ENCODE results near the gene CST1. TPM values are rescaled to one million over a fixed set of nuclear protein-coding genes. Genes with fewer than 3 reads are reported as not detected.
"Not testable (repeated sequence)": the region's sequence is repeated elsewhere in the genome, so short reads cannot be mapped to it uniquely, and the experiment has no call there.

CST1 gene, protein sequence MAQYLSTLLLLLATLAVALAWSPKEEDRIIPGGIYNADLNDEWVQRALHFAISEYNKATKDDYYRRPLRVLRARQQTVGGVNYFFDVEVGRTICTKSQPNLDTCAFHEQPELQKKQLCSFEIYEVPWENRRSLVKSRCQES
- total RNA-seq: not detected

GRCh38 chr20:23750786-23751185 lies at the start of gene CST1:
Gene CST1, minus strand, starts transcription at chr20:23750935. Its CDS starts 69 bp downstream, at chr20:23750866.
- not testable (repeated sequence) for ATAC-seq; H3K4me3 Mint-ChIP-seq; DNase-seq; H3K27me3 Mint-ChIP-seq (ENCODE audit: low read depth); H3K36me3 Mint-ChIP-seq (ENCODE audit: insufficient read depth); H3K9me3 Mint-ChIP-seq; H3K4me1 Mint-ChIP-seq (ENCODE audit: low read depth)

DNA sequence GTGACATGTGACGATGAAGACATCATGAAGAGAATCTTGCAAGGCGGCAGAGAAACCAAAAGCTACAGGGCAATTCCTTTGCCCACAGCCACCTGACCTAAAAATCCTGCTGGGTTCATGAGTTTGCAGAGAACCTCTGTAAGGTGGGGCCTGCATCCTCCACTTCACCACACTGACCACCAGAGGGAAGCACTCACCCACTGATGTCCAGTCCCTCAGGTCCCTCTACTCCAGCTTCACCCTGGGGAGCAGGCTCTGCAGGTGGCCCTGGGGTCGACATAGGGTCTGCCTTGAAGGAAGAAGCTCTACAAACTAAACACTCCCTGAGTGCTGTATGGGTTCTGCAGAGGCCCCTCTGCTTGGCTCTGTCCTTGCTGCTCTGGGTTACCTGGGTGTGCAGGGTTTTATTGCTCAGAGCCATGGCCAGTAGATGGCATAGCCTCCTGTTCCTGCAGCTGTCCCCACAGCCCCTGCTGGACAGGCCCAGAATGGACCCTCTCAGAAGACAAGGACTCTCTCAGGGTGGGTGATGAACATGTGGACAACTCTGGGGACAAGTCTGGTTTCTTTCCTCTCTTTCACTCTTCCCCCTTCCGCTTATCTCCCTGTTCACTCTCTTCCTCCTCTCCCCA lies 48.6 kb upstream of the CST1 start:
- not testable (repeated sequence) for H3K4me3 Mint-ChIP-seq; H3K27me3 Mint-ChIP-seq (ENCODE audit: low read depth); H3K9me3 Mint-ChIP-seq; H3K36me3 Mint-ChIP-seq (ENCODE audit: insufficient read depth); H3K4me1 Mint-ChIP-seq (ENCODE audit: low read depth); DNase-seq
- peak in 1 of 2 donors; percentile 46 for ATAC-seq

DNA sequence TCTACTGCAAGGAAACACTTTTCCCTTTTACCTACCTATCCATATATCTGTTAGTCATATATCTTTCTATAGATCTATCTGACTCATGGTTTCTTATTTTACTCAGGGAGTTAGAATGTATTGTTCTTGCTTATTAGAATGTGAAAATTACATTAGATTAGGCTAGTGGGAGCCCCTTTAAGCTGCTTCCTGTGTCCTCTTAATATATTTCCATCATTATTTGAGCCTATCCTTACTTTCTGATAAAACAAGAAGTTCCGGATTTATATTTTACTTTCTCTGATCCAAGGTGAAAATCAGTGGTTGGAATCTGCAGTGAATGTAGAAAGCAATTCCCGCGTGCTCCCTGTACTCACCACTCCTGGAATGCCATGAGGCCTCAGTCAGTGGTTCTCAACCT lies 44.8 kb upstream of the CST1 start:
- no peaks in the 10 kb centered on the region for H3K36me3 Mint-ChIP-seq (ENCODE audit: insufficient read depth)
- ATAC-seq: no peak

DNA sequence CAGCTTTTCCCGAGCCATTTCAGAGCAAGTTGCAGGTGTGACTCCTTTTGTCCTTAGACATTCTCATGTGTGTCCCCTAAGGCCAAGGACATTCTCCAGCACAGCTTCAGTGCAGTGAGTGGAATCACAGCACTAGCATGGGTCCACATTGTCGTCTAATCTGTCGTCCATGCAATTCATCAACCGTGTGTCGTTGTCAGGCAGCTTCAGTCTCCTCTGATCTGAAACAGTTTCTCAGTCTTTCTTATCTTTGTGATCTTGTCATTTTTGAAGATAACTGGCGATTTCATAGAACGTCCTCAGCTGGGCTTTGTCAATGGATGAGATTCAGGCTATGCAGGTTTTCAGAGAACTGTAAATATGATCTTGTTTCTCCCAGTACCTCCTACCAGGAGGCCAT lies 44.1 kb upstream of the CST1 start:
- no peak for ATAC-seq
- H3K27me3 Mint-ChIP-seq (ENCODE audit: low read depth): peaks cover 5% of the 10 kb centered on the region
- H3K36me3 Mint-ChIP-seq (ENCODE audit: insufficient read depth): no peaks in the 10 kb centered on the region
- H3K9me3 Mint-ChIP-seq: no peaks in the 10 kb centered on the region
- DNase-seq: no peak
- H3K4me1 Mint-ChIP-seq (ENCODE audit: low read depth): no peaks in the 10 kb centered on the region
- H3K4me3 Mint-ChIP-seq: no peak overlapping the region

More for the DNA sequence above, 44.8 kb upstream of the CST1 start:
- Mint-ChIP-seq H3K27me3 (ENCODE audit: low read depth) (peaks cover 5% of the 10 kb centered on the region), H3K4me1 (ENCODE audit: low read depth) (no peaks in the 10 kb centered on the region), H3K9me3 (no peaks in the 10 kb centered on the region), H3K4me3 (no peak overlapping the region)
- DNase-seq: no peak

GRCh38 chr20:23794065-23794464 lies 43.3 kb upstream of the CST1 start:
- Mint-ChIP-seq H3K4me1 (ENCODE audit: low read depth) (no peaks in the 10 kb centered on the region), H3K27me3 (ENCODE audit: low read depth) (peaks cover 6% of the 10 kb centered on the region), H3K4me3 (no peak overlapping the region), H3K9me3 (no peaks in the 10 kb centered on the region), H3K36me3 (ENCODE audit: insufficient read depth) (no peaks in the 10 kb centered on the region)
- DNase-seq (no peak), ATAC-seq (no peak)

GRCh38 chr20:23783447-23783846 lies 32.7 kb upstream of the CST1 start:
- no peak for DNase-seq
- no peaks in the 10 kb centered on the region for H3K36me3 Mint-ChIP-seq (ENCODE audit: insufficient read depth)
- no peak overlapping the region for H3K4me3 Mint-ChIP-seq

GRCh38 chr20:23782366-23782983 lies 31.7 kb upstream of the CST1 start:
- ATAC-seq (no peak), DNase-seq (no peak)
- Mint-ChIP-seq H3K36me3 (ENCODE audit: insufficient read depth) (no peaks in the 10 kb centered on the region), H3K4me3 (no peak overlapping the region), H3K9me3 (no peaks in the 10 kb centered on the region), H3K27me3 (ENCODE audit: low read depth) (peaks cover 17% of the 10 kb centered on the region), H3K4me1 (ENCODE audit: low read depth) (no peaks in the 10 kb centered on the region)

More at GRCh38 chr20:23783447-23783846, 32.7 kb upstream of the CST1 start:
- Mint-ChIP-seq H3K4me1 (ENCODE audit: low read depth) (no peaks in the 10 kb centered on the region), H3K27me3 (ENCODE audit: low read depth) (peaks cover 18% of the 10 kb centered on the region), H3K9me3 (no peaks in the 10 kb centered on the region)
- no peak for ATAC-seq

DNA sequence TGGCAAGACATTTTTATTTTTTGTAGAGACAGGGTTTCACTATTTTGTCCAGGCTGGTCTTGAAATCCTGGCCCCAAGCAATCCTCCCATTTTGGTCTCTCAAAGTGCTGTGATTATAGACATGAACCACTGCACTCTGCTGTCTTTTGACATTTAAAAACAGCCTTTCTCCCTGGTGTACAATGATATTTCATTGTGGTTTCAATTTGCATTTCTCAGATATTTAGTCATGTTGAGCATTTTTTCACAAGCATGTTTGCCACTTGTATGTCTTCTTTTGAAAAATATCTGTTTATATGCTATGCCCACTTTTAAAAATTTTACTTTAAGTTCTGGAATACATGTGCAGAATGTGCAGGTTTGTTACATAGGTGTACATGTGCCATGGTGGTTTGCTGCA lies 27.9 kb upstream of the CST1 start:
- not testable (repeated sequence) for DNase-seq; H3K36me3 Mint-ChIP-seq (ENCODE audit: insufficient read depth); ATAC-seq; H3K4me1 Mint-ChIP-seq (ENCODE audit: low read depth); H3K9me3 Mint-ChIP-seq; H3K4me3 Mint-ChIP-seq
- peaks cover 13% of the 10 kb centered on the region for H3K27me3 Mint-ChIP-seq (ENCODE audit: low read depth)

GRCh38 chr20:23777380-23777779 lies 26.6 kb upstream of the CST1 start:
- not testable (repeated sequence) for H3K9me3 Mint-ChIP-seq; H3K36me3 Mint-ChIP-seq (ENCODE audit: insufficient read depth); DNase-seq; H3K4me3 Mint-ChIP-seq; ATAC-seq; H3K4me1 Mint-ChIP-seq (ENCODE audit: low read depth)
- H3K27me3 Mint-ChIP-seq (ENCODE audit: low read depth): peaks cover 15% of the 10 kb centered on the region

GRCh38 chr20:23776067-23776771 lies 25.5 kb upstream of the CST1 start:
- Mint-ChIP-seq H3K36me3 (ENCODE audit: insufficient read depth) (no peaks in the 10 kb centered on the region), H3K27me3 (ENCODE audit: low read depth) (peaks cover 10% of the 10 kb centered on the region), H3K4me1 (ENCODE audit: low read depth) (no peaks in the 10 kb centered on the region), H3K4me3 (no peak overlapping the region), H3K9me3 (no peaks in the 10 kb centered on the region)
- no peak for ATAC-seq
- DNase-seq: no peak

DNA sequence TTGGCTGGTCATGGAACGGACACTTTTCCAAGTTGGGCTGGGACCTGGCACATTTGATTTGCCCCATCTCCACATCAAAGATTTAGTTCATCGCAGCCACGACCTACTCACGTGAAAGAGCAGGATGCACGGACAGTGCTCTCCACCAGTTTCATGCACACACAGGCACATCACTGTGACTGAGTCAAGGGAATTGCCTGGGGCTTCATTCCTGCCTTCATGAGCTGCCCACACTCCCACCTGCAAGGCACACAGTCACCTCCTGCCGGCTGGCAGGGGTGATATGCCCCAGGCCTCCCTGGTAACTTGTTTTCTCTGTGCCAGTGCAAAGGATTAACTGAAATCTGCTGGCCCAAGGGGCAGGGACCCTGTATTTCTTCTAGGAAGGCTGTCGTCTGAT lies 23.3 kb upstream of the CST1 start:
- ATAC-seq (no peak), DNase-seq (no peak)
- Mint-ChIP-seq H3K27me3 (ENCODE audit: low read depth) (peaks cover 7% of the 10 kb centered on the region), H3K4me3 (no peak overlapping the region), H3K9me3 (no peaks in the 10 kb centered on the region), H3K4me1 (ENCODE audit: low read depth) (no peaks in the 10 kb centered on the region), H3K36me3 (ENCODE audit: insufficient read depth) (no peaks in the 10 kb centered on the region)

DNA sequence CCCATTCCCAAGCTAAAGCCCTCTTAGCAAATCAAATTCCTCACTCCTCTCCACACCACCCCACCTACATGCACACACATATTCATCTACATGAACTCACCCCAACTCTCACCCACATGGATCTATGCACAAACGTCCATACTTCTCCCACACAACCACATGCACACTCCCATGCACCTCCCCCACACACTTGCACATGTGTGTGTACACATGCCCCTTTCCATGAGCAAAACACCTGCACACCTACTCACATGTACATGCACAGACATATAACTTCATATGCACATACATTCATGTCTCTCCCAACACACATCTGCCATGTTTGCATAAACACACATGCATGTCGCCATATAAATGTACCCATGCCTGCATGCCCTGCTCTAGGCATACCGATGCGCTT lies 22.8 kb upstream of the CST1 start:
- Mint-ChIP-seq H3K4me3 (no peak overlapping the region), H3K27me3 (ENCODE audit: low read depth) (peaks cover 7% of the 10 kb centered on the region)
- no peak for ATAC-seq

GRCh38 chr20:23773127-23773526 lies 22.4 kb upstream of the CST1 start:
- no peaks in the 10 kb centered on the region for H3K36me3 Mint-ChIP-seq (ENCODE audit: insufficient read depth)
- no peaks in the 10 kb centered on the region for H3K4me1 Mint-ChIP-seq (ENCODE audit: low read depth)
- ATAC-seq (no peak), DNase-seq (no peak)
- no peaks in the 10 kb centered on the region for H3K9me3 Mint-ChIP-seq
- peaks cover 7% of the 10 kb centered on the region for H3K27me3 Mint-ChIP-seq (ENCODE audit: low read depth)
- no peak overlapping the region for H3K4me3 Mint-ChIP-seq

More for the DNA sequence above, 22.8 kb upstream of the CST1 start:
- Mint-ChIP-seq H3K4me1 (ENCODE audit: low read depth) (no peaks in the 10 kb centered on the region), H3K9me3 (no peaks in the 10 kb centered on the region), H3K36me3 (ENCODE audit: insufficient read depth) (no peaks in the 10 kb centered on the region)
- DNase-seq: no peak

GRCh38 chr20:23772074-23772473 lies 21.3 kb upstream of the CST1 start:
- H3K4me3 Mint-ChIP-seq: no peak overlapping the region
- H3K4me1 Mint-ChIP-seq (ENCODE audit: low read depth): no peaks in the 10 kb centered on the region
- ATAC-seq (no peak), DNase-seq (no peak)
- H3K36me3 Mint-ChIP-seq (ENCODE audit: insufficient read depth): no peaks in the 10 kb centered on the region
- H3K27me3 Mint-ChIP-seq (ENCODE audit: low read depth): peaks cover 6% of the 10 kb centered on the region
- no peaks in the 10 kb centered on the region for H3K9me3 Mint-ChIP-seq

GRCh38 chr20:23770384-23770783 lies 19.6 kb upstream of the CST1 start:
- no peak for ATAC-seq
- no peak for DNase-seq
- no peaks in the 10 kb centered on the region for H3K9me3 Mint-ChIP-seq
- H3K27me3 Mint-ChIP-seq (ENCODE audit: low read depth): peaks cover 2% of the 10 kb centered on the region
- H3K36me3 Mint-ChIP-seq (ENCODE audit: insufficient read depth): no peaks in the 10 kb centered on the region
- H3K4me1 Mint-ChIP-seq (ENCODE audit: low read depth): no peaks in the 10 kb centered on the region
- H3K4me3 Mint-ChIP-seq: no peak overlapping the region

Measured in activated T-cell treated with anti-CD3 and anti-CD28 coated beads, Interleukin-2, amount 50 U/mL, for 4 hours (primary cell).